T-helper 2 cell treated with Interferon-gamma antibody and Interleukin-4, amounts not matched to agents 5 μg/mL and 100 μg/mL, for 36 hours (primary cell): ENCODE results near the gene DAPK1.

ENCODE experiments used
- DNase-seq: peaks from one replicate; pipeline ENCODE4 v3.0.0; 2021; ENCODE audit warnings: low spot score
- H3K27ac Mint-ChIP-seq: one replicate; pipeline ENCODE4 v1.8.0; 2021; ENCODE audit warnings: mild to moderate bottlenecking, mixed read lengths
- H3K27me3 Mint-ChIP-seq: one replicate; pipeline ENCODE4 v1.8.0; 2021; ENCODE audit warnings: low read depth, mixed read lengths
- H3K36me3 Mint-ChIP-seq: one replicate; pipeline ENCODE4 v1.8.0; 2021; ENCODE audit warnings: low read depth, mixed read lengths
- H3K4me1 Mint-ChIP-seq: one replicate; pipeline ENCODE4 v1.8.0; 2021; ENCODE audit warnings: low read depth, mixed read lengths
- H3K4me3 Mint-ChIP-seq: one replicate; pipeline ENCODE4 v1.8.0; 2022; ENCODE audit warnings: mild to moderate bottlenecking, moderate library complexity, mixed read lengths
- H3K9me3 Mint-ChIP-seq: one replicate; pipeline ENCODE4 v1.8.0; 2021; ENCODE audit warnings: mixed read lengths

DAPK1 gene

GRCh38 chr9:87647114-87647513 is 149.4 kb downstream of the DAPK1 start:
- no peaks in the 10 kb centered on the region for H3K9me3 Mint-ChIP-seq
- H3K4me3 Mint-ChIP-seq, result no peak overlapping the region
- H3K4me1 Mint-ChIP-seq, result peaks cover 3% of the 10 kb centered on the region
- DNase-seq, result no peak
- no peak overlapping the region for H3K27ac Mint-ChIP-seq
- no peaks in the 10 kb centered on the region for H3K27me3 Mint-ChIP-seq
- no peaks in the 10 kb centered on the region for H3K36me3 Mint-ChIP-seq

- DNase-seq, result no peak
- Mint-ChIP-seq H3K27ac (no peak overlapping the region), H3K36me3 (no peaks in the 10 kb centered on the region), H3K27me3 (no peaks in the 10 kb centered on the region), H3K4me3 (no peak overlapping the region), H3K4me1 (no peaks in the 10 kb centered on the region), H3K9me3 (no peaks in the 10 kb centered on the region)
Observed at GRCh38 chr9:87648606-87649005, 150.9 kb downstream of the DAPK1 start.

GRCh38 chr9:87650611-87651295 is 153.1 kb downstream of the DAPK1 start:
- no peak for DNase-seq
- no peak overlapping the region for H3K4me3 Mint-ChIP-seq
- no peaks in the 10 kb centered on the region for H3K36me3 Mint-ChIP-seq
- no peaks in the 10 kb centered on the region for H3K4me1 Mint-ChIP-seq
- H3K27ac Mint-ChIP-seq, result no peak overlapping the region
- H3K27me3 Mint-ChIP-seq, result no peaks in the 10 kb centered on the region
- no peaks in the 10 kb centered on the region for H3K9me3 Mint-ChIP-seq

GRCh38 chr9:87651431-87651830 is 153.8 kb downstream of the DAPK1 start:
- no peaks in the 10 kb centered on the region for H3K36me3 Mint-ChIP-seq
- no peak overlapping the region for H3K4me3 Mint-ChIP-seq
- H3K9me3 Mint-ChIP-seq, result no peaks in the 10 kb centered on the region
- no peak overlapping the region for H3K27ac Mint-ChIP-seq
- no peaks in the 10 kb centered on the region for H3K4me1 Mint-ChIP-seq
- H3K27me3 Mint-ChIP-seq, result no peaks in the 10 kb centered on the region
- DNase-seq, result no peak

GRCh38 chr9:87653941-87654340 is 156.3 kb downstream of the DAPK1 start:
- no peak for DNase-seq
- H3K9me3 Mint-ChIP-seq, result no peaks in the 10 kb centered on the region
- H3K27ac Mint-ChIP-seq, result no peak overlapping the region
- H3K4me1 Mint-ChIP-seq, result no peaks in the 10 kb centered on the region
- H3K4me3 Mint-ChIP-seq, result no peak overlapping the region
- no peaks in the 10 kb centered on the region for H3K27me3 Mint-ChIP-seq
- no peaks in the 10 kb centered on the region for H3K36me3 Mint-ChIP-seq

GRCh38 chr9:87655731-87656130 is 158.1 kb downstream of the DAPK1 start:
- no peak for DNase-seq
- no peaks in the 10 kb centered on the region for H3K27me3 Mint-ChIP-seq
- H3K9me3 Mint-ChIP-seq, result no peaks in the 10 kb centered on the region
- H3K4me1 Mint-ChIP-seq, result no peaks in the 10 kb centered on the region
- no peak overlapping the region for H3K4me3 Mint-ChIP-seq
- H3K36me3 Mint-ChIP-seq, result no peaks in the 10 kb centered on the region
- H3K27ac Mint-ChIP-seq, result no peak overlapping the region

- no peaks in the 10 kb centered on the region for H3K27me3 Mint-ChIP-seq
- no peak overlapping the region for H3K4me3 Mint-ChIP-seq
- H3K36me3 Mint-ChIP-seq, result no peaks in the 10 kb centered on the region
- H3K9me3 Mint-ChIP-seq, result no peaks in the 10 kb centered on the region
- no peak for DNase-seq
- H3K4me1 Mint-ChIP-seq, result no peaks in the 10 kb centered on the region
- no peak overlapping the region for H3K27ac Mint-ChIP-seq
Observed at GRCh38 chr9:87656485-87656884, 158.8 kb downstream of the DAPK1 start.

- DNase-seq, result no peak
- Mint-ChIP-seq H3K27me3 (no peaks in the 10 kb centered on the region), H3K4me3 (no peak overlapping the region), H3K9me3 (no peaks in the 10 kb centered on the region), H3K27ac (no peak overlapping the region), H3K36me3 (no peaks in the 10 kb centered on the region), H3K4me1 (no peaks in the 10 kb centered on the region)
Observed at GRCh38 chr9:87657190-87657589, 159.5 kb downstream of the DAPK1 start.

GRCh38 chr9:87657893-87658292 is 160.2 kb downstream of the DAPK1 start:
- no peak for DNase-seq
- H3K9me3 Mint-ChIP-seq, result no peaks in the 10 kb centered on the region
- no peaks in the 10 kb centered on the region for H3K36me3 Mint-ChIP-seq
- no peak overlapping the region for H3K27ac Mint-ChIP-seq
- H3K27me3 Mint-ChIP-seq, result no peaks in the 10 kb centered on the region
- H3K4me3 Mint-ChIP-seq, result no peak overlapping the region
- H3K4me1 Mint-ChIP-seq, result peaks cover 2% of the 10 kb centered on the region

- Mint-ChIP-seq H3K27ac (no peak overlapping the region), H3K36me3 (no peaks in the 10 kb centered on the region), H3K4me1 (peaks cover 4% of the 10 kb centered on the region), H3K4me3 (no peak overlapping the region), H3K27me3 (no peaks in the 10 kb centered on the region), H3K9me3 (no peaks in the 10 kb centered on the region)
- no peak for DNase-seq
Observed at GRCh38 chr9:87658511-87658910, 160.8 kb downstream of the DAPK1 start.

- no peaks in the 10 kb centered on the region for H3K9me3 Mint-ChIP-seq
- no peaks in the 10 kb centered on the region for H3K36me3 Mint-ChIP-seq
- H3K27ac Mint-ChIP-seq, result no peak overlapping the region
- DNase-seq, result no peak
- H3K4me3 Mint-ChIP-seq, result no peak overlapping the region
- no peaks in the 10 kb centered on the region for H3K27me3 Mint-ChIP-seq
- H3K4me1 Mint-ChIP-seq, result peaks cover 4% of the 10 kb centered on the region
Observed at GRCh38 chr9:87659534-87660419, 162.1 kb downstream of the DAPK1 start.

- H3K9me3 Mint-ChIP-seq, result no peaks in the 10 kb centered on the region
- H3K4me1 Mint-ChIP-seq, result peaks cover 4% of the 10 kb centered on the region
- no peaks in the 10 kb centered on the region for H3K27me3 Mint-ChIP-seq
- H3K4me3 Mint-ChIP-seq, result no peak overlapping the region
- H3K36me3 Mint-ChIP-seq, result no peaks in the 10 kb centered on the region
- DNase-seq, result no peak
- no peak overlapping the region for H3K27ac Mint-ChIP-seq
Observed at GRCh38 chr9:87661241-87661640, 163.6 kb downstream of the DAPK1 start.

GRCh38 chr9:87662808-87663528 is 165.3 kb downstream of the DAPK1 start:
- H3K27me3 Mint-ChIP-seq, result no peaks in the 10 kb centered on the region
- no peak overlapping the region for H3K27ac Mint-ChIP-seq
- H3K9me3 Mint-ChIP-seq, result peaks cover 5% of the 10 kb centered on the region
- H3K36me3 Mint-ChIP-seq, result no peaks in the 10 kb centered on the region
- no peak overlapping the region for H3K4me3 Mint-ChIP-seq
- peaks cover 4% of the 10 kb centered on the region for H3K4me1 Mint-ChIP-seq
- peak; percentile 35 for DNase-seq

- Mint-ChIP-seq H3K4me1 (peaks cover 4% of the 10 kb centered on the region), H3K27ac (no peak overlapping the region), H3K36me3 (no peaks in the 10 kb centered on the region), H3K4me3 (no peak overlapping the region), H3K9me3 (peaks cover 5% of the 10 kb centered on the region), H3K27me3 (no peaks in the 10 kb centered on the region)
- no peak for DNase-seq
Observed at GRCh38 chr9:87663556-87663955, 165.9 kb downstream of the DAPK1 start.
